Mesothelial cell of epicardium (in vitro differentiated cells): ENCODE data around the gene CYLC2. TPM values are rescaled to one million over a fixed set of nuclear protein-coding genes. Genes with fewer than 3 reads are reported as not detected.

Experiments
- DNase-seq, 2 experiments: peaks; one replicate each; pipeline ENCODE4 v3.0.0; 2021; ENCODE audit warnings: low spot score in 2 of 2; ENCODE audit not compliant: unreplicated experiment in 2 of 2
- H3K27ac Mint-ChIP-seq: 2 replicates; pipeline ENCODE4 v1.8.0; 2021; ENCODE audit warnings: mixed read lengths
- H3K27me3 Mint-ChIP-seq: 2 replicates; pipeline ENCODE4 v1.8.0; 2021; ENCODE audit warnings: low read depth, mixed read lengths
- H3K36me3 Mint-ChIP-seq: 2 replicates; pipeline ENCODE4 v1.8.0; 2021; ENCODE audit warnings: mixed read lengths
- H3K4me1 Mint-ChIP-seq: 2 replicates; pipeline ENCODE4 v1.8.0; 2021; ENCODE audit warnings: mixed read lengths
- H3K4me3 Mint-ChIP-seq: 2 replicates; pipeline ENCODE4 v1.8.0; 2021; ENCODE audit warnings: mild to moderate bottlenecking, moderate library complexity, mixed read lengths
- H3K9me3 Mint-ChIP-seq: 2 replicates; pipeline ENCODE4 v1.8.0; 2021; ENCODE audit warnings: mixed read lengths
- total RNA-seq: library from RNA; stranded (reverse); gene quantifications from 3 replicates; pipeline ENCODE4 v1.2.1, GENCODE V29; 2021
- TF ChIP-seq, protein P1 (sequence below): fragments of 200-600 bp; sonication (generic); IDR thresholded peaks from one replicate; pipeline ENCODE4 v1.5.0; 2021; ENCODE audit warnings: antibody characterized with exemption; ENCODE audit not compliant: unreplicated experiment

CYLC2 gene, protein sequence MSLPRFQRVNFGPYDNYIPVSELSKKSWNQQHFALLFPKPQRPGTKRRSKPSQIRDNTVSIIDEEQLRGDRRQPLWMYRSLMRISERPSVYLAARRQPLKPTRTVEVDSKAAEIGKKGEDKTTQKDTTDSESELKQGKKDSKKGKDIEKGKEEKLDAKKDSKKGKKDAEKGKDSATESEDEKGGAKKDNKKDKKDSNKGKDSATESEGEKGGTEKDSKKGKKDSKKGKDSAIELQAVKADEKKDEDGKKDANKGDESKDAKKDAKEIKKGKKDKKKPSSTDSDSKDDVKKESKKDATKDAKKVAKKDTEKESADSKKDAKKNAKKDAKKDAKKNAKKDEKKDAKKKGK
- total RNA-seq = not detected in 3 replicates

DNA sequence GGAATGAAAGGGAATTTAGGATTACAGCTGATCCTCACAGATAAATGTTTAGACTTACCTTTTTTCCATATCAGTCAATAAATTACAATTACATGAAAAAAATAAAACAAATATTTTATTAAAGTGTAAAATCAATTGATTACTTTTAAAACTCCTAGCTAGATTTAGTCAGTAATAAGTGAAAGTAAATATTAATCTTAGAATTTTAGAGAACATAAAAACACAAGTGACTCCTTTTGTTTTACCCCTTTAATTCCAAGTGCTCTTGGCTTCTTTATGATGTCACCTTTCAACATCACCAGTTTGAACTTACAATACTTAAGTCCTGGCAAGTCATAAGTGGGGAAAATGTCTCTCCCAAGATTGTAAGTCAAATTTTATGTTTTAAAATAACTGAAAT, at the start of gene CYLC2:
TSS of gene CYLC2 (plus strand) at position 301 of the 400 bp plus-strand sequence. CDS start at position 349, 48 bp downstream.
- Mint-ChIP-seq H3K4me1 (no peaks in the 10 kb centered on the region), H3K27me3 (peaks cover 8% of the 10 kb centered on the region), H3K4me3 (no peak within 1 kb of the TSS), H3K27ac (no peak within 1 kb of the TSS), H3K9me3 (no peaks in the 10 kb centered on the region), H3K36me3 (no peaks in the 10 kb centered on the region)
- TF ChIP-seq, protein P1, sequence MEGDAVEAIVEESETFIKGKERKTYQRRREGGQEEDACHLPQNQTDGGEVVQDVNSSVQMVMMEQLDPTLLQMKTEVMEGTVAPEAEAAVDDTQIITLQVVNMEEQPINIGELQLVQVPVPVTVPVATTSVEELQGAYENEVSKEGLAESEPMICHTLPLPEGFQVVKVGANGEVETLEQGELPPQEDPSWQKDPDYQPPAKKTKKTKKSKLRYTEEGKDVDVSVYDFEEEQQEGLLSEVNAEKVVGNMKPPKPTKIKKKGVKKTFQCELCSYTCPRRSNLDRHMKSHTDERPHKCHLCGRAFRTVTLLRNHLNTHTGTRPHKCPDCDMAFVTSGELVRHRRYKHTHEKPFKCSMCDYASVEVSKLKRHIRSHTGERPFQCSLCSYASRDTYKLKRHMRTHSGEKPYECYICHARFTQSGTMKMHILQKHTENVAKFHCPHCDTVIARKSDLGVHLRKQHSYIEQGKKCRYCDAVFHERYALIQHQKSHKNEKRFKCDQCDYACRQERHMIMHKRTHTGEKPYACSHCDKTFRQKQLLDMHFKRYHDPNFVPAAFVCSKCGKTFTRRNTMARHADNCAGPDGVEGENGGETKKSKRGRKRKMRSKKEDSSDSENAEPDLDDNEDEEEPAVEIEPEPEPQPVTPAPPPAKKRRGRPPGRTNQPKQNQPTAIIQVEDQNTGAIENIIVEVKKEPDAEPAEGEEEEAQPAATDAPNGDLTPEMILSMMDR = no peak
- no peak for DNase-seq

DNA sequence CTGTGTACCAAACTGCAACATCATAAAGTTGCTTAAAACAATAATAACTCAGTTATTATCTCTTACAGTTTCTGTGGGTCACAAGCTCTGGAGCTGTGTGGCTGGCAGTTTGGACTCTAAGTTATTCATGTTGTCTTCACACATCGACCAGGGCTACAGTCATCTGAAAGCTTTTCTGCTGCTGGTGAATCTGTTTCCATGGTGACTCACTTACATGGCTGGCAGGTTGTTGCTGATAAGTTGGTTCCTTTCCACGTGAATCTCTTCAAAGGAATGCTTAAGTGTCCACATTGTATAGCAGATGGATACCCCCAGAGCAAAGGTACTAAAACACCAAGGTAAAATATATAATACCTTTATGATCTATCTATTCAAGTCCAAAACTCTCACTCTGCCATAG, 44.8 kb upstream of the CYLC2 start:
- H3K27ac Mint-ChIP-seq = no peak overlapping the region
- H3K36me3 Mint-ChIP-seq = no peaks in the 10 kb centered on the region
- TF ChIP-seq, protein P1 = no peak

DNA sequence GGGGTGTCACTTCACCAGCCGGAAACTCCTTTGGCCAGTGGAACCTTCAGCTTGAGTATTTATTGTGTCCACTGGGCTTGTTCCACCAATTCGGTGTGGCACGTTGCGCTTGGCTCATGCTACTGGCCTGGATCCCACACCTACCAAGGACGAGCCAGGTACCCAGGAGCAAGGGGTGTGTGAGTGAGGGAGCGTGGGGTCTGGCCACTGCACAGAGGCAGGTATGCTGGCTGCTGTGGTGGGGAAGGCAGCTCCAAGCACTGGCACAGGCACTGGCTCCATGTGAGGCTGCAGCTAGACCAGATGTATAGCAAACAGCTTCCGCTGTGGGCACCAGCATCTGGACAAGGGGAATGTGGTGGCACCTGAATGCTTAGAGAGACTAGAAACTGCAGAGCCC, 28.1 kb upstream of the CYLC2 start:
- no peak overlapping the region for H3K4me3 Mint-ChIP-seq
- no peak for DNase-seq
- no peaks in the 10 kb centered on the region for H3K27me3 Mint-ChIP-seq
- H3K9me3 Mint-ChIP-seq = peaks cover 19% of the 10 kb centered on the region
- no peaks in the 10 kb centered on the region for H3K36me3 Mint-ChIP-seq
- no peak overlapping the region for H3K27ac Mint-ChIP-seq
- no peaks in the 10 kb centered on the region for H3K4me1 Mint-ChIP-seq
- TF ChIP-seq, protein P1 = no peak

More for the DNA sequence above, 44.8 kb upstream of the CYLC2 start:
- DNase-seq = no peak
- Mint-ChIP-seq H3K27me3 (no peaks in the 10 kb centered on the region), H3K4me1 (no peaks in the 10 kb centered on the region), H3K4me3 (no peak overlapping the region), H3K9me3 (no peaks in the 10 kb centered on the region)

DNA sequence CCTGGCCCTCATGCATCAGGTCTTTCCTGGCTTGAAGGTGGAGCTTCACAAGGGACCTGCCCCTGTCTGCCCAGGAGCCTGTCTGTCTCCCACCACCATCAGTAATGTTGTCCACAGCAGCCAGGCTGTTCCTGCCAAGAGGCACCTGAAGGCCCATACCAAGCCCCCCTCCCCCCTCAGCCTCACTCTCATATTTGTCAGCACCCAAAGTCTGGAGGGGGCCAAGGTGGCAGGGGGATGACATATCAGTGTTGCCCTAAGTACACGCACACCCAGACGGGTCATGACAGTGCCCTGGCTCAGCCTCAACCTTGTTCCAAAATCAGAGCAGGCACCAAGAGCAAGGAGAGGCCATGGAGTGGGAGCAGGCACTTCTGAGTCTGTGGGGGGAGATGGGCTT, 27.2 kb upstream of the CYLC2 start:
- H3K27me3 Mint-ChIP-seq = no peaks in the 10 kb centered on the region
- no peak overlapping the region for H3K27ac Mint-ChIP-seq
- peaks cover 19% of the 10 kb centered on the region for H3K9me3 Mint-ChIP-seq
- H3K4me1 Mint-ChIP-seq = no peaks in the 10 kb centered on the region
- TF ChIP-seq, protein P1 = no peak
- DNase-seq = no peak
- no peaks in the 10 kb centered on the region for H3K36me3 Mint-ChIP-seq
- no peak overlapping the region for H3K4me3 Mint-ChIP-seq

DNA sequence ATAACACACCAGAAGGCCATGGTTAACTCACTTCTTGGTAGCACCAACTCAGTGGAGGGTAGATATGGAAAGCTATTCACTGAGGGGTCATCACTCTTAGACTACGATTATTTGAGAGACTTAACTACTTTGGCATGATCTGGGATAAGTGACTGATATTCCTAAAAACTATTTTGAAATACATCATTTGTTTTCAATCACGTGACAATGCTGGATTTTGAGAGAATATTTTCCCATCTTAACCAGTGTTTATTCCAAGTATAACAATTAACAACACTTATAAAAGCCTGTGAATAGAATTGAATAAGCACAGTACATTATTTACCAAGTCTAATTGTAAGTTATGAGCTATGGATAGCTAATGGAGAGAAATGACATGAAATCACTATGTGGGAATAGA, 22.4 kb upstream of the CYLC2 start:
- Mint-ChIP-seq H3K27ac (no peak overlapping the region), H3K36me3 (no peaks in the 10 kb centered on the region), H3K9me3 (peaks cover 19% of the 10 kb centered on the region), H3K4me1 (no peaks in the 10 kb centered on the region), H3K27me3 (no peaks in the 10 kb centered on the region), H3K4me3 (no peak overlapping the region)
- DNase-seq = no peak
- TF ChIP-seq, protein P1 = no peak
